NB4 (cell line): ENCODE measurements around the gene LRFN4.

ENCODE experiments used
- CTCF ChIP-seq: IDR thresholded peaks from one replicate; pipeline ENCODE4 v1.5.1; 2012; ENCODE audit warnings: low read depth, low read length
- POLR2A ChIP-seq: IDR thresholded peaks from 2 replicates; pipeline ENCODE4 v1.6.1; 2011; ENCODE audit warnings: mild to moderate bottlenecking; ENCODE audit not compliant: insufficient read length; ENCODE audit errors: extremely low read depth
- TF ChIP-seq, protein P1 (sequence below): IDR thresholded peaks from 2 replicates; pipeline ENCODE4 v1.6.1; 2011; ENCODE audit warnings: low read depth, low read length

GRCh38 chr11:66820901-66821300 lies 36.0 kb upstream of the LRFN4 start:
- TF ChIP-seq CTCF (no peak), POLR2A (no peak)
- TF ChIP-seq, protein P1, sequence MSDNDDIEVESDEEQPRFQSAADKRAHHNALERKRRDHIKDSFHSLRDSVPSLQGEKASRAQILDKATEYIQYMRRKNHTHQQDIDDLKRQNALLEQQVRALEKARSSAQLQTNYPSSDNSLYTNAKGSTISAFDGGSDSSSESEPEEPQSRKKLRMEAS = no peak
